ENCODE data around the gene KDM4D. TPM values are rescaled to one million over a fixed set of nuclear protein-coding genes. Genes with fewer than 3 reads are reported as not detected.
A peak's percentile ranks its signal among the peaks of the same experiment; 100 is the strongest.

The KDM4D gene
- total and polyA plus RNA-seq, 4 donors: 0.30 to 0.94 (median 0.76) TPM

DNA sequence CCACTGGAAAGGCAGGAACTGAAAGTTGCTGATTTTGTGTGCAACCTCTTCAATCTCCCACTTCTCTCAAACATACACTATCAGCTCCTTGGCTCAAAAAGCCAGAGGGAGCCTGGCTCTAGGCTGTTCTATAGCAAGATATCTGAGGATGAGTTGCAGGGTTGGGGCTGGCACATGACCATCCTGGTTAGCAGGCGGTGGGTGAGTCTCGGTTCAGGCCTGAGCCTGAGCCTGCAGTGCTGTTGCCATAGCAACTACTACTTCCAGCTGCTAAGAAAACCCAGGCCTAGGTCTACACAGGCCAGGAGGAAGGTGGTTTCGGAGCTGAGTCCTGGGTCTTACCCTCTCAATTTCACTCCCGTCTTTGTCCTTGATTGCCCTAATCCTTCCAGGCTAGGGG lies 39.1 kb upstream of the KDM4D start:
- ATAC-seq (ENCODE audit: insufficient read depth, low FRiP score): no peak
- H3K27me3 ChIP-seq (ENCODE audit: control insufficient read depth in 3 of 3, insufficient read depth in 3 of 3, low read length in 2 of 3): no peaks in the 10 kb centered on the region
- H3K4me3 ChIP-seq: no peak overlapping the region
- H3K9ac ChIP-seq (ENCODE audit: insufficient read depth in 1 of 2, low read length in 2 of 2): no peak overlapping the region
- TF ChIP-seq, protein P1, sequence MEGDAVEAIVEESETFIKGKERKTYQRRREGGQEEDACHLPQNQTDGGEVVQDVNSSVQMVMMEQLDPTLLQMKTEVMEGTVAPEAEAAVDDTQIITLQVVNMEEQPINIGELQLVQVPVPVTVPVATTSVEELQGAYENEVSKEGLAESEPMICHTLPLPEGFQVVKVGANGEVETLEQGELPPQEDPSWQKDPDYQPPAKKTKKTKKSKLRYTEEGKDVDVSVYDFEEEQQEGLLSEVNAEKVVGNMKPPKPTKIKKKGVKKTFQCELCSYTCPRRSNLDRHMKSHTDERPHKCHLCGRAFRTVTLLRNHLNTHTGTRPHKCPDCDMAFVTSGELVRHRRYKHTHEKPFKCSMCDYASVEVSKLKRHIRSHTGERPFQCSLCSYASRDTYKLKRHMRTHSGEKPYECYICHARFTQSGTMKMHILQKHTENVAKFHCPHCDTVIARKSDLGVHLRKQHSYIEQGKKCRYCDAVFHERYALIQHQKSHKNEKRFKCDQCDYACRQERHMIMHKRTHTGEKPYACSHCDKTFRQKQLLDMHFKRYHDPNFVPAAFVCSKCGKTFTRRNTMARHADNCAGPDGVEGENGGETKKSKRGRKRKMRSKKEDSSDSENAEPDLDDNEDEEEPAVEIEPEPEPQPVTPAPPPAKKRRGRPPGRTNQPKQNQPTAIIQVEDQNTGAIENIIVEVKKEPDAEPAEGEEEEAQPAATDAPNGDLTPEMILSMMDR (IDR thresholded peaks at IDR 0.05; ENCODE audit: control extremely low read depth, extremely low read depth): no peak
- WGBS, 2 donors: 59 to 60% methylated on average over 4 of the region's 4 CpGs
- H3K9me3 ChIP-seq (ENCODE audit: control insufficient read depth in 4 of 4, insufficient read depth in 3 of 4, low read length in 3 of 4): peaks cover 0 to 3% (median 0%) of the 10 kb centered on the region in 4 donors
- no peaks in the 10 kb centered on the region for H3K36me3 ChIP-seq (ENCODE audit: control insufficient read depth in 4 of 4, insufficient read depth in 4 of 4, low read length in 4 of 4)
- peak; percentile 40 to 55 (median 50) for DNase-seq
- H3K4me1 ChIP-seq (ENCODE audit: control insufficient read depth in 5 of 5, insufficient read depth in 5 of 5, low read length in 5 of 5): peaks cover 0 to 24% (median 8%) of the 10 kb centered on the region in 5 donors
- H3K27ac ChIP-seq (ENCODE audit: low read depth in 1 of 2, low read length in 1 of 2): peak overlapping the region in 1 of 2 donors; percentile 9

DNA sequence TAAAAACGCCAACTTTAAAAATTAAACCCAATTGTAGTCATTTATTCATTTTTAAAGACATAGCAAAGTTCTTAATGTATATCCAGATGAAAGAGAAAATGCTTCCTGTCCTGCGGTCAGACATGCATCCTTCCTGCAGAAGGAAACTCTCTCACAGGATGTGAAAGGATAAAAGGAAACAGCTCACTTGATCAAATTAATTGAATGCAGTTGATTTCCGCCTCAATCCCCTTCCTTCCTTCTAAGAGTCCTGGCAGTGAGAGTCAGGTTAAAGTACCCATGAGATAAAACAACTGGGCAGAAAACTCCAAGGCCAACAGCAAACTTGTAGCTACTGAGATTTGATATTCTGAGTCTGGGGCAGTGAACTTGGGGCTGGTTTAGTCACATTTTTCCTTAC lies 38.7 kb upstream of the KDM4D start:
- no peaks in the 10 kb centered on the region for H3K27me3 ChIP-seq (ENCODE audit: control insufficient read depth in 3 of 3, insufficient read depth in 3 of 3, low read length in 2 of 3)
- no peak for ATAC-seq (ENCODE audit: insufficient read depth, low FRiP score)
- H3K4me1 ChIP-seq (ENCODE audit: control insufficient read depth in 5 of 5, insufficient read depth in 5 of 5, low read length in 5 of 5): peaks cover 0 to 24% (median 8%) of the 10 kb centered on the region in 5 donors
- DNase-seq: peak in 2 of 3 donors; percentile 26 to 40
- H3K27ac ChIP-seq (ENCODE audit: low read depth in 1 of 2, low read length in 1 of 2): peak overlapping the region in 1 of 2 donors; percentile 70
- H3K9ac ChIP-seq (ENCODE audit: insufficient read depth in 1 of 2, low read length in 2 of 2): no peak overlapping the region
- H3K4me3 ChIP-seq: no peak overlapping the region
- H3K9me3 ChIP-seq (ENCODE audit: control insufficient read depth in 4 of 4, insufficient read depth in 3 of 4, low read length in 3 of 4): peaks cover 0 to 3% (median 0%) of the 10 kb centered on the region in 4 donors
- 55 to 60% methylated on average over 3 of the region's 3 CpGs for WGBS, 2 donors
- TF ChIP-seq, protein P1 (IDR thresholded peaks at IDR 0.05; ENCODE audit: control extremely low read depth, extremely low read depth): no peak
- no peaks in the 10 kb centered on the region for H3K36me3 ChIP-seq (ENCODE audit: control insufficient read depth in 4 of 4, insufficient read depth in 4 of 4, low read length in 4 of 4)

GRCh38 chr11:94938095-94939055 lies 35.1 kb upstream of the KDM4D start:
- Histone ChIP-seq H3K4me1 (ENCODE audit: control insufficient read depth in 5 of 5, insufficient read depth in 5 of 5, low read length in 5 of 5) (peaks cover 0 to 19% (median 6%) of the 10 kb centered on the region in 5 donors), H3K9ac (ENCODE audit: insufficient read depth in 1 of 2, low read length in 2 of 2) (no peak overlapping the region), H3K36me3 (ENCODE audit: control insufficient read depth in 4 of 4, insufficient read depth in 4 of 4, low read length in 4 of 4) (no peaks in the 10 kb centered on the region), H3K4me3 (no peak overlapping the region), H3K9me3 (ENCODE audit: control insufficient read depth in 4 of 4, insufficient read depth in 3 of 4, low read length in 3 of 4) (peaks cover 0 to 5% (median 0%) of the 10 kb centered on the region in 4 donors), H3K27ac (ENCODE audit: low read depth in 1 of 2, low read length in 1 of 2) (peak overlapping the region in 1 of 2 donors; percentile 70), H3K27me3 (ENCODE audit: control insufficient read depth in 3 of 3, insufficient read depth in 3 of 3, low read length in 2 of 3) (no peaks in the 10 kb centered on the region)
- peak; percentile 50 to 81 (median 51) for DNase-seq
- 45 to 70% methylated on average over 9 of the region's 9 CpGs for WGBS, 2 donors
- ATAC-seq (ENCODE audit: insufficient read depth, low FRiP score): peak; percentile 41
- TF ChIP-seq, protein P1 (IDR thresholded peaks at IDR 0.05; ENCODE audit: control extremely low read depth, extremely low read depth): no peak
